Activated CD4-positive, alpha-beta T cell treated with anti-CD3 and anti-CD28 coated beads for 36 hours (primary cell): ENCODE data around the gene ZNF670. TPM values are rescaled to one million over a fixed set of nuclear protein-coding genes. Genes with fewer than 3 reads are reported as not detected.
"Not testable (repeated sequence)": the region's sequence is repeated elsewhere in the genome, so short reads cannot be mapped to it uniquely, and the experiment has no call there.

Experiments
- ATAC-seq: fragments of 200-7000 bp; cut with Tn5 transposase; one replicate; pipeline ENCODE4 v1.10.0; 2021; ENCODE audit warnings: mild to moderate bottlenecking, moderate library complexity
- CTCF ChIA-PET: fragments of 350-600 bp; sonication (Branson Sonifier 250); formaldehyde crosslinking; loops from one replicate; lab custom pipeline; 2021; ENCODE audit warnings: antibody characterized with exemption; lab: Charles Lee
- POLR2A ChIA-PET: fragments of 350-600 bp; sonication (Branson Sonifier 250); formaldehyde crosslinking; loops from one replicate; lab custom pipeline; 2021; ENCODE audit warnings: antibody characterized with exemption, inconsistent platforms; lab: Charles Lee
- DNase-seq: peaks from one replicate; pipeline ENCODE4 v3.0.0-alpha.2; 2020
- H3K27ac Mint-ChIP-seq: one replicate; pipeline ENCODE4 v1.8.0; 2021; ENCODE audit warnings: mixed read lengths
- H3K27me3 Mint-ChIP-seq: one replicate; pipeline ENCODE4 v1.8.0; 2021; ENCODE audit warnings: mixed read lengths
- H3K36me3 Mint-ChIP-seq: one replicate; pipeline ENCODE4 v1.8.0; 2021; ENCODE audit warnings: low read depth, mixed read lengths
- H3K4me1 Mint-ChIP-seq: one replicate; pipeline ENCODE4 v1.8.0; 2021; ENCODE audit warnings: mixed read lengths
- H3K4me3 Mint-ChIP-seq: one replicate; pipeline ENCODE4 v1.8.0; 2021; ENCODE audit warnings: mild to moderate bottlenecking, moderate library complexity, mixed read lengths
- H3K9me3 Mint-ChIP-seq: one replicate; pipeline ENCODE4 v1.8.0; 2021; ENCODE audit warnings: low read depth, mixed read lengths
- intact Hi-C, 2 experiments: fragments of 100-400 bp; cut with DNase I in 1 of 2; cut with micrococcal nuclease in 1 of 2; formaldehyde crosslinking; loops; one replicate each; pipeline versions ENCODE4 v1.14.2 to v1.15.1; 2022 to 2024; cut with DNase I, micrococcal nuclease
- total RNA-seq, 2 experiments: library from RNA; stranded (reverse); gene quantifications; one replicate each; pipeline ENCODE4 v1.2.3, GENCODE V29; 2021

The ZNF670 gene
- total RNA-seq, 2 experiments from 2014 or later, result 4.3 to 4.9 TPM

DNA sequence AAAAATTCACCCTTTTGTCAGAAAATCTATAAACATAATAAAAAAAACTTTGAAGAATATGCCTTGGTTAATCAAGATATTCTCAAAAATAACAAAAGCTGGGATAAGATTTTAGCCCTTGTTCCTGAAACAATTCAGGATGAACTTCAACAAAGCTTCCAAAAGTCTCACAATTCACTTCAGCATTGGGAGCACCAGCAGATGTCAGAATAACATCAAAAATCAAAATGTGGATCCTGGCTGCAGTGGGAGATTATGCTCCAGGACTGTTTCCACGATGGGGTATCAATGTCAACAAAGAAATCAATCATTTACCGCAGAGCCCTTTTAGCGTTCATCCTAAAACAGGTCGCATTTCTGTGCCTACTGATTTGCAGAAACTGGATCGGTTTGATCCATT lies 35.2 kb downstream of the ZNF670 start:
- no peak for ATAC-seq
- H3K4me1 Mint-ChIP-seq, result no peaks in the 10 kb centered on the region
- H3K36me3 Mint-ChIP-seq, result peaks cover 70% of the 10 kb centered on the region
- no peak for DNase-seq
- intact Hi-C loops, result no loop called here
- no peak overlapping the region for H3K4me3 Mint-ChIP-seq
- no peak overlapping the region for H3K27ac Mint-ChIP-seq
- peaks cover 65% of the 10 kb centered on the region for H3K9me3 Mint-ChIP-seq
- ChIA-PET CTCF (no interaction called here), POLR2A (no interaction called here)
- no peaks in the 10 kb centered on the region for H3K27me3 Mint-ChIP-seq

DNA sequence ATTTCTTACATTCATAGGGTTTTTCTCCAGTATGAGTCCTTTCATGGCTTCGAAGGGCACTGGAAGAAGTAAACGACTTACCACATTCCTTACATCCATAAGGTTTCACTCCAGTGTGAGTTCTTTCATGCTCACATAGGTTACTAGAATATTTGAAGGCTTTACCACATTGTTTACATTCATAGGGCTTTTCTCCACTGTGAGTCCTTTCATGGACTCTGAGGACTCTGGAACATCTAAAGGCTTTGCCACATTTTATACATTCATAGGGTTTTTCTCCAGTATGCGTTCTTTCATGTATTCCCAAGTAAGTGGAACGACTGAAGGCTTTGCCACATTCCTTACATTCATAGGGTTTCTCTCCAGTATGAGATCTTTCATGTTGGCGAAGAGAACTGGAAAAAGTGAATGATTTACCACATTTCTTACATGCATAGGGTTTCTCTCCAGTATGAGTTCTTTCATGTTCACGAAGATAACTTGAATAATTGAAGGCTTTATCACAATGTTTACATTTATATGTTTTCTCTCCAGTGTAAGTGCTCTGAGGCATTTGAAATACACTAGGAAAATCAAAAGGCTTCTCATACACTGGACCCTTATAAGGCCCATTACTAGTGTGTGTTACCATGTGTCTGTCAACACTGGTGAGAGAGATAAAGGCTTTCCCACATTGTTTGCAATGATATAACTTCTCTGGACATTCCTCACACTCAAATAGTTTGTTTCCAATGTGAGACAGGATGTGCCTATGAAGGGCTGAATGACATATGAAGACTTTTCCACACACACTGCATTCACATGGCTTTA lies 40.9 kb downstream of the ZNF670 start:
- ChIA-PET CTCF (no interaction called here), POLR2A (no interaction called here)
- peaks cover 61% of the 10 kb centered on the region for H3K9me3 Mint-ChIP-seq
- H3K4me3 Mint-ChIP-seq, result no peak overlapping the region
- ATAC-seq, result no peak
- intact Hi-C loops, result loop anchor here in 1 of 2 experiments (5.0 kb wide), 1 partner anchor 120 kb away; no protein-coding TSS in a partner anchor
- peaks cover 83% of the 10 kb centered on the region for H3K36me3 Mint-ChIP-seq
- H3K4me1 Mint-ChIP-seq, result no peaks in the 10 kb centered on the region
- no peak for DNase-seq
- H3K27ac Mint-ChIP-seq, result no peak overlapping the region
- no peaks in the 10 kb centered on the region for H3K27me3 Mint-ChIP-seq

DNA sequence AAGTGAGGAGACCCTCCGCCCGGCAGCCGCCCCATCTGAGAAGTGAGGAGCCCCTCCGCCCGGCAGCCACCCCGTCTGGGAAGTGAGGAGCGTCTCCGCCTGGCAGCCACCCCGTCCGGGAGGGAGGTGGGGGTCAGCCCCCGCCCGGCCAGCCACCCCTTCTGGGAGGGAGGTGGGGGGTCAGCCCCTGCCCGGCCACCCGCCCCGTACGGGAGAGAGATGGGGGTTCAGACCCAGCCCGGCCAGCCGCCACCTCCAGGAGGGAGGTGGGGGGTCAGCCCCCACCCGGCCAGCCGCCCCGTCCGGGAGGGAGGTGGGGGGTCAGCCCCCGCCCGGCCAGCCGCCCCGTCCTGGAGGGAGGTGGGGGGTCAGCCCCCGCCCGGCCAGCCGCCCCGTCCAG lies 46.3 kb downstream of the ZNF670 start:
- peaks cover 40% of the 10 kb centered on the region for H3K36me3 Mint-ChIP-seq
- H3K9me3 Mint-ChIP-seq, result peaks cover 52% of the 10 kb centered on the region
- H3K27ac Mint-ChIP-seq, CTCF ChIA-PET, intact Hi-C loops, ATAC-seq, H3K4me3 Mint-ChIP-seq, POLR2A ChIA-PET, DNase-seq, H3K4me1 Mint-ChIP-seq, H3K27me3 Mint-ChIP-seq: not testable (repeated sequence)

Other genes with a start within 250 kb of the ZNF670 start
- gene AHCTF1, start 146.9 kb downstream of the ZNF670 start, total RNA-seq, result 10 to 100 TPM; 38.8 to 54.4 TPM
- 1 to 10 TPM in 1 of 2 experiments, under 1 TPM in 1; 0.81 to 1.2 TPM for gene ZNF695, start 70.8 kb downstream of the ZNF670 start, total RNA-seq
- gene ZNF669, start 25.5 kb upstream of the ZNF670 start, total RNA-seq, result 1 to 10 TPM; 6.9 to 8.8 TPM
- gene ZNF124, start 93.2 kb upstream of the ZNF670 start, total RNA-seq, result 10 to 100 TPM; 13.1 to 17.1 TPM
- not detected for gene VN1R5, start 177.3 kb upstream of the ZNF670 start, total RNA-seq